ENCODE data around the gene SLC41A3. TPM values are rescaled to one million over a fixed set of nuclear protein-coding genes. Genes with fewer than 3 reads are reported as not detected.

The SLC41A3 gene
- total and polyA plus RNA-seq, 10 of the 15 experiments (the other 5 are each of a cell fraction or from before 2014, with no cell fraction given), result 8.3 to 29.5 (median 16.7) TPM

DNA sequence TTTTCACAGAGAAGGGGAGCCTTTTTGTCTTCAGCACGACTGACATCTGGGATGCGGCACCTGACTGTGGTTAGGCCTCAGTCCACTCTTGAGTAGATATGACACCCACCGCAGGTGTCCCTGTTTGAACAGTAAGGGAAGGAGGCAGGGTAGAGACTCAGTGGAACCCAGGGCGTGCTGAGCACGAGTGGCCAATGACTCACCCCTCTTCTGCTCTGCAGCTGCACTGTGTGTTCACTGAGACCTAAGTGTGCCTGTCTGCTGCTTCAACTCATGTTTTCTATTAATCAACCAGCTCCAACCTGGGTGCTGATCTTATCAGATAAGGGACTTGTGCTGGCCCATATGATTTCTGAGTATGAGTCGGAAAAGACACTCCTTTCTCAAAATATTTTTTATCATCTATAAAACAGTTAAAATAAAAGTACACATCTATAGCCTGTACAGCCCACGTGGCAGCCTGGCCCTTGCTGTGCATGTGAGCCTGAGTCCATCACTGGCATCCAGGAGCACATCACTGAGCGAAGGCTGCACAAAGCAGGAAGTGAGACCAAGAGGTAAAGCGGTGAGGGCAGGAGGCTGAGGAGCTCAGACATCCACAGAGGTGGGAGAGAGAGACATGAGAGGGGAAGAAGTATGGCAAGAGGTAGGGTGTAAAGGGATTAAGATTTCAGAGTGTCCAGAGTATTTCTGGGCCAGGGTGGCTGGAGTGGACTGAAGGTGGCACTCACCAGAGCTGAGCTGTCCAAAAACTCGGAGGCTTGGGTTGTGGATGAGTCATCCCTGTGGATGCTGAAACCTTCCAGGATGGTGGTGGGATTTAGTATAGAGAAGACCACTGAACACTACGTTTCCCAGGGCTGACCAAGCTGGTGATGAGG is 49.2 kb downstream of the SLC41A3 start:
- H3K27me3 ChIP-seq (replicated peaks in 1 of 2; ENCODE audit: control insufficient read depth in 2 of 2, insufficient read depth in 2 of 2, low read length in 1 of 2), result no peaks in the 10 kb centered on the region
- no TSS peak for BruUV-seq (replicated peaks)
- CTCF ChIA-PET, result no interaction called here
- H3K36me3 ChIP-seq (ENCODE audit: control insufficient read depth in 2 of 2, insufficient read depth in 2 of 2, low read length in 1 of 2), result no peaks in the 10 kb centered on the region
- H3K9me3 ChIP-seq (replicated peaks; ENCODE audit: control insufficient read depth, insufficient read depth, low read length), result no peaks in the 10 kb centered on the region; the same call in 2 of the 3 replicates
- 67% methylated on average over 11 of the region's 11 CpGs for WGBS (ENCODE audit: insufficient coverage, insufficient replicate concordance, low lambda C conversion rate, missing lambda C conversion rate)
- POLR2A ChIA-PET, result no interaction called here
- no peak overlapping the region for H3K4me2 ChIP-seq (ENCODE audit: control insufficient read depth, insufficient read depth)
- RAD21 ChIA-PET (ENCODE audit: unreplicated experiment), result no interaction called here
- H3K4me1 ChIP-seq (ENCODE audit: control insufficient read depth, insufficient read depth, low read length), result no peaks in the 10 kb centered on the region
- H2AFZ ChIP-seq (ENCODE audit: control insufficient read depth, low read depth, low read length), result no peak overlapping the region
- DNase-seq (ENCODE audit: low read depth, low spot score) (no peak), ATAC-seq (no peak), FAIRE-seq (no peak)
- no peak overlapping the region for H3K27ac ChIP-seq (ENCODE audit: control insufficient read depth, insufficient read depth)
- no peak overlapping the region for H3K4me3 ChIP-seq
- in situ Hi-C loops (cut with MboI) (no loop called here), intact Hi-C loops (cut with micrococcal nuclease; ENCODE audit: unreplicated experiment) (no loop called here)
- H4K20me1 ChIP-seq (ENCODE audit: control insufficient read depth, insufficient read depth), result no peaks in the 10 kb centered on the region
- H3K79me2 ChIP-seq (ENCODE audit: control insufficient read depth, insufficient read depth, low read length), result no peaks in the 10 kb centered on the region
- SMC1A ChIA-PET (ENCODE audit: uncharacterized antibody, unreplicated experiment), result no interaction called here
- no peak overlapping the region for H3K9ac ChIP-seq (ENCODE audit: control insufficient read depth, insufficient read depth, low read length)
- TF ChIP-seq SMARCA5 (IDR thresholded peaks at IDR 0.05) (no peak), MTA3 (IDR thresholded peaks at IDR 0.05; ENCODE audit: borderline replicate concordance, low read length) (no peak), SUPT20H (IDR thresholded peaks at IDR 0.05; ENCODE audit: borderline replicate concordance, control insufficient read depth, low read depth, low read length) (no peak), YBX1 (IDR thresholded peaks at IDR 0.05) (no peak), NR2C1 (IDR thresholded peaks at IDR 0.05) (no peak), TARDBP (IDR thresholded peaks at IDR 0.05; ENCODE audit: borderline replicate concordance) (no peak), NFXL1 (IDR thresholded peaks at IDR 0.05; ENCODE audit: borderline replicate concordance) (no peak), LARP7 (IDR thresholded peaks at IDR 0.05) (no peak), IKZF2 (IDR thresholded peaks at IDR 0.05) (no peak), ZNF592 (IDR thresholded peaks at IDR 0.05) (no peak), HDGF (IDR thresholded peaks at IDR 0.05) (no peak)
- TF ChIP-seq, protein P1, sequence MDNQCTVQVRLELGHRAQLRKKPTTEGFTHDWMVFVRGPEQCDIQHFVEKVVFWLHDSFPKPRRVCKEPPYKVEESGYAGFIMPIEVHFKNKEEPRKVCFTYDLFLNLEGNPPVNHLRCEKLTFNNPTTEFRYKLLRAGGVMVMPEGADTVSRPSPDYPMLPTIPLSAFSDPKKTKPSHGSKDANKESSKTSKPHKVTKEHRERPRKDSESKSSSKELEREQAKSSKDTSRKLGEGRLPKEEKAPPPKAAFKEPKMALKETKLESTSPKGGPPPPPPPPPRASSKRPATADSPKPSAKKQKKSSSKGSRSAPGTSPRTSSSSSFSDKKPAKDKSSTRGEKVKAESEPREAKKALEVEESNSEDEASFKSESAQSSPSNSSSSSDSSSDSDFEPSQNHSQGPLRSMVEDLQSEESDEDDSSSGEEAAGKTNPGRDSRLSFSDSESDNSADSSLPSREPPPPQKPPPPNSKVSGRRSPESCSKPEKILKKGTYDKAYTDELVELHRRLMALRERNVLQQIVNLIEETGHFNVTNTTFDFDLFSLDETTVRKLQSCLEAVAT (IDR thresholded peaks at IDR 0.05), result no peak
- TF ChIP-seq, protein P2, sequence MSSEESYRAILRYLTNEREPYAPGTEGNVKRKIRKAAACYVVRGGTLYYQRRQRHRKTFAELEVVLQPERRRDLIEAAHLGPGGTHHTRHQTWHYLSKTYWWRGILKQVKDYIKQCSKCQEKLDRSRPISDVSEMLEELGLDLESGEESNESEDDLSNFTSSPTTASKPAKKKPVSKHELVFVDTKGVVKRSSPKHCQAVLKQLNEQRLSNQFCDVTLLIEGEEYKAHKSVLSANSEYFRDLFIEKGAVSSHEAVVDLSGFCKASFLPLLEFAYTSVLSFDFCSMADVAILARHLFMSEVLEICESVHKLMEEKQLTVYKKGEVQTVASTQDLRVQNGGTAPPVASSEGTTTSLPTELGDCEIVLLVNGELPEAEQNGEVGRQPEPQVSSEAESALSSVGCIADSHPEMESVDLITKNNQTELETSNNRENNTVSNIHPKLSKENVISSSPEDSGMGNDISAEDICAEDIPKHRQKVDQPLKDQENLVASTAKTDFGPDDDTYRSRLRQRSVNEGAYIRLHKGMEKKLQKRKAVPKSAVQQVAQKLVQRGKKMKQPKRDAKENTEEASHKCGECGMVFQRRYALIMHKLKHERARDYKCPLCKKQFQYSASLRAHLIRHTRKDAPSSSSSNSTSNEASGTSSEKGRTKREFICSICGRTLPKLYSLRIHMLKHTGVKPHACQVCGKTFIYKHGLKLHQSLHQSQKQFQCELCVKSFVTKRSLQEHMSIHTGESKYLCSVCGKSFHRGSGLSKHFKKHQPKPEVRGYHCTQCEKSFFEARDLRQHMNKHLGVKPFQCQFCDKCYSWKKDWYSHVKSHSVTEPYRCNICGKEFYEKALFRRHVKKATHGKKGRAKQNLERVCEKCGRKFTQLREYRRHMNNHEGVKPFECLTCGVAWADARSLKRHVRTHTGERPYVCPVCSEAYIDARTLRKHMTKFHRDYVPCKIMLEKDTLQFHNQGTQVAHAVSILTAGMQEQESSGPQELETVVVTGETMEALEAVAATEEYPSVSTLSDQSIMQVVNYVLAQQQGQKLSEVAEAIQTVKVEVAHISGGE (CRISPR knock-in tag; IDR thresholded peaks at IDR 0.05), result no peak
- TF ChIP-seq, protein P3, sequence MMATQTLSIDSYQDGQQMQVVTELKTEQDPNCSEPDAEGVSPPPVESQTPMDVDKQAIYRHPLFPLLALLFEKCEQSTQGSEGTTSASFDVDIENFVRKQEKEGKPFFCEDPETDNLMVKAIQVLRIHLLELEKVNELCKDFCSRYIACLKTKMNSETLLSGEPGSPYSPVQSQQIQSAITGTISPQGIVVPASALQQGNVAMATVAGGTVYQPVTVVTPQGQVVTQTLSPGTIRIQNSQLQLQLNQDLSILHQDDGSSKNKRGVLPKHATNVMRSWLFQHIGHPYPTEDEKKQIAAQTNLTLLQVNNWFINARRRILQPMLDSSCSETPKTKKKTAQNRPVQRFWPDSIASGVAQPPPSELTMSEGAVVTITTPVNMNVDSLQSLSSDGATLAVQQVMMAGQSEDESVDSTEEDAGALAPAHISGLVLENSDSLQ (IDR thresholded peaks at IDR 0.05), result no peak
